Measurements from ENCODE around the gene VSIG10L2. TPM values are rescaled to one million over a fixed set of nuclear protein-coding genes. Genes with fewer than 3 reads are reported as not detected.
"Not testable (repeated sequence)": the region's sequence is repeated elsewhere in the genome, so short reads cannot be mapped to it uniquely, and the experiment has no call there.

VSIG10L2 gene
- 0.30 TPM for total RNA-seq
- long read RNA-seq = 0 reads

DNA sequence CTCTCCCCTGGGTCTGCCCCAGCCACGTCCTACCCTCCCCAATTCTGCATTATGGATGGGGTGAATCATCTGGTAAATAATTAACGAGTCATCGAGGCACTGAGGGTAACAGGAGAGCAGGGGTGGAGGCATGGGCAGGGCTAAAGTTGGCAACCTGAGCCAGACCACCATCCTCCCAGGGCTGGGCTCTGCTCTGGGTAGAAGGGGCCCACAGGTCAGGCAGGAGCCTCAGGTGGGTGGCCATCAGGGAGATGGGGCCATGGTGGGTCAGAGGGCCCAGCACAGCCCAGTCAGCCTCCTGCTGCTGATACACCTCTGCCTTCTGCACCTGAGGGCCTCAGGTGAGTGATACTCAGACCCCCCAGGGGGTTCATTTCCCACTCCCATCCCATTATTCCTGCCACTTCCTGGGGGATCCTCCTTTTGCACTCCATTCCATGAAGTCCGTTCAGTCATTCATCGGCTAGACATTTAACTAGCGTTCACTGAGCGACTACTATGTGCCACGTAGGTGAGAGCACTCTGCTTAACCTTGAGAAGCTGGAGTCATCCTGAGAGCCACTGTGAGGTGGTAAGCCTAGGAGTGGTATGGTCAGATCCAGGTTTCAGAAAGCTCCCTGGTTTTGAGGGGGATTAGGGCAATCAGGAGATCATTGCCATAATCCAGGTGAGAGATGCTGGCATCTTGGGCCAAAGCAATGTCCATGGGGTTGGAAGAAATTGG, at the start of gene VSIG10L2:
VSIG10L2 (plus strand) TSS at position 248 of the 724 bp plus-strand sequence; CDS start at position 260, 12 bp downstream.
- DNase-seq (ENCODE audit: missing footprints) = no peak
- no peak for ATAC-seq
- intact Hi-C loops (cut with DNase I) = no loop called here

DNA sequence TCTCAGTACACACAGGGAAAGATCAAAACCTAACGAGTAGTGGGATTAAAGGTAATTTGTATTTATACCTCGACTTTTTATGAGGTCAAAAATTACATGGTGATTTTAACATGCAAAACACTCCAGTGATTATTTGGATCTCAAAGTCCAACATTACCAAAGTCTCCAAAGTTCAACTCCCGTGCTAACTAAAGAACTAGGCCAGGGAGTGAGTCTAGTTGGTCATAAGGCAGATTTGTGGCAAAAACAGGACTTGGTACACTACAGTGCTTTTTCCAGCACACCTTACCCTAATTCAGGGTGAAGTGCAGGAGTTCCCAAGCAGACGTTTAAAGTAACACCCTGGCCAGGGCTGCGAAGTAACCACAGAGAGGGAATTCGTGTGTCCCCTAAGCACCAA, 44.0 kb upstream of the VSIG10L2 start:
- DNase-seq (ENCODE audit: missing footprints) = no peak
- ATAC-seq = no peak
- intact Hi-C loops (cut with DNase I) = loop anchor here (1.0 to 10.0 kb wide), 2 partner anchors 13 to 363 kb away; partner anchors contain the start of genes FOXRED1 and SRPRA

DNA sequence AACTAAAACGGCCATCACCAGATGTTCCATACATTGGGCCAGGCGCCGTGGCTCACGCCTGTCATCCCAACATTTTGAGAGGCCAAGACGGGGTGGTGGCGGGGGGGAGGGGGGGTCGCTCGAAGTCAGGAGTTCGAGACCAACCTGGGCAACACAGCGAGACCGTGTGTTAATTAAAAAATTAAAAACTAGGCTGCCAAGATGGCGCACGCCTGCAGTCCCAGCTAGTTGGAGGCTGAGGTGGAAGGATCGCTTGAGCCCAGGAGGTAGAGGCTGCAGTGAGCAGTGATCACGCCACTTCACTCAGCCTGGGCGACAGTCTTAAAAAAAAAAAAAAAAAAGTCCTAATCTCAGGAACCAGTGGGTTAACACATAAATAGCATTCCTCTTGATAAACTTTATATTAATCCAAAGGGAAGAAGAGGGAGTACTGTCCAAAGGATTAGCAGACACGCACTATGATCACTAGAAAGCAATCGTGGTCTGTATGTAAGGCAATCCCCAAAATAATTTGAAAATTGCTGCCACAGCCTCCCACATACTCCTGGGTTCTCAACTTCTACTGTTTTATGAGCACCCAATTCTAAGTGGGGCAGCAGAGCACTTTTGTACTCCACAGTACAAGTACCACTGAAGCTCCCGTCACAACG, 43.4 kb upstream of the VSIG10L2 start:
- DNase-seq (ENCODE audit: missing footprints) = no peak
- intact Hi-C loops (cut with DNase I) = loop anchor here (1.0 to 10.0 kb wide), 2 partner anchors 13 to 362 kb away; partner anchors contain the start of genes FOXRED1 and SRPRA
- ATAC-seq = no peak

DNA sequence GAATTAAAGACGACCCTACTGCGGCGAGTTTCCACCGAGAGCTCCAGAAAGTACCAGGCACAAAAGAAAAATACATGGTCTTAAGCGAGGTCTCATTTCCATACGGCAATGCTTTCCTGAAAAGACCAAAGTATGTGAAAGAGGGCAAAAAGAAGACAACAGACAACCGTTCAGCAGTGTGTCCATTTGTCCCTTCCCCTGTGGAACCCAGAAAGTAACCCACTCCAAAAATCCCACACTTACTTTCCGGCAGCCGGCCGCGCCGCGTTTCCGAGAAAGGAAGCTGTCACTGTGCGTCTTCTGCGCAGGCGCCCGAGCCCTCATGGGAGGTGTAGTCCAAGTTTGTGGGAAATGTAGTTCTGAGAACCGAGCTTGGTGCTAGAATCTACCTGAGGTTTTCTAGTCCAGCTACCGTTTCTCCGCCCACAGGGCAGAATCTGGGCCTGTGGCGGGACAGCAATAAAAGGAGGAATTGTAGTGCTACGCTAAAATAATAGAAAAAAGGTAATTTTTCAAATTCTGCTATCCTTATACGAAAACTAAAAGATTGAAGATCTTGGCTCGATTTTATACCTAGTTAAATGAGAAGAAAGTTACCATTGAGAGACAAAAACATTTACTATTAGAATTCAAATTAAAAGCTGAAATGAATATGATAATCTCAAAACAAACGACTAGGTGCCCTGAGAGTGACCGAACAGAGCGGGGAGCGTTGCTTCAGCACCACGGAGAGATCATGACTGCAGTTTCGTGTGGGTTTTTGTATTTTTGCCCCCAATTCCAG, 42.7 kb upstream of the VSIG10L2 start, which contains the start of gene PUS3:
PUS3 (minus strand) TSS at position 280 of the 784 bp plus-strand sequence. CDS start 6,922 bp downstream, outside the sequence.
- peak; percentile 95 for ATAC-seq
- intact Hi-C loops (cut with DNase I) = loop anchor here (1.0 to 10.0 kb wide), 2 partner anchors 14 to 362 kb away; partner anchors contain the start of genes FOXRED1 and SRPRA

DNA sequence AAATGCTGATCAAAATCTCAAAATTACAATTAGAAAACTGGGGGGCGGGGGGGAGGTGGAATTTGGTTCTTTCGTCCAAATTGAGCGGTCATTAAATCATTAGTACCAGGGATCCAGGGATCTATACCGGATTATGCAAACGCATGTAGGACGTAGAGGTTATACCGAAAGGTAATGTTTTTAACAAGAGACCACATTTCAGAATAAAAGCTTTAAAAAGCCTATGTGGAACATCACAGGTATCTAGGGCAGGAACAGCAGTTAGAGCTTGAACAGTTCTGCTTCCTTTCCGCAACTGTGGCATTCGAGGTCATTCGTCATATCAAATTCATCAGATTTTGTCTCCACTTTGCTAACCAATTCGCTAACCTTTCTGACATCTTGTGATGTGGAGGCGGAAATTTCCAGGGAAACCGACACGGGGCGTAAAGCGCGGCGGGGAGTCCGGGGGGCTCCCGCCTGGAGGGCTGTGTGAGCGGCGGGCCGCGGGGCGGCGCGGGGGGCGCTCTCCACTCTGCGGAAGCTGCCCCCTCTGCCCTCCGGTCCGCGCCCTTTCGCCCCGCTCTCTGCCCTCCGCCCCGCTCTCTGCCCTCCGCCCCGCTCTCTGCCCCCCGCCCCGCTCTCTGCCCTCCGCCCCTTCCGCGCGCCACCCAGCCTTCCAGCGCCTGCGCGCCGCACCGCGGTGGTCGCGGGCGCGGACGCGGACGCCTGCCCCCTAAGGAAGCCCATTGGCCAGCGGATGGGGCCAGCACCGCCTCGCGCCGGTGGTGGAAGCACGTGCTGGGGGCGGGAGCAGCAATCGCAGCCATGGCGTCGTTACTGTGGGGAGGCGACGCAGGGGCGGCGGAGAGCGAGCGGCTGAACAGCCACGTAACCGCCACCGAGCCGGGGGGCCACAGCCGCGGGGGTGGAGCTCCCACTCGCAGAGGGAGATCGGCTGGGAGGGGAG, 41.9 kb upstream of the VSIG10L2 start, which contains the start of gene DDX25:
DDX25 (plus strand) TSS at position 798 of the 949 bp plus-strand sequence; CDS start at position 808, 10 bp downstream.
- DNase-seq (ENCODE audit: missing footprints) = no peak
- ATAC-seq = no peak
- intact Hi-C loops (cut with DNase I) = loop anchor here (10.0 kb wide), 1 partner anchor 361 kb away; the partner anchor contains the start of genes FOXRED1 and SRPRA

More for the DNA sequence above, 42.7 kb upstream of the VSIG10L2 start, which contains the start of gene PUS3:
- peak; percentile 96 for DNase-seq (ENCODE audit: missing footprints)

DNA sequence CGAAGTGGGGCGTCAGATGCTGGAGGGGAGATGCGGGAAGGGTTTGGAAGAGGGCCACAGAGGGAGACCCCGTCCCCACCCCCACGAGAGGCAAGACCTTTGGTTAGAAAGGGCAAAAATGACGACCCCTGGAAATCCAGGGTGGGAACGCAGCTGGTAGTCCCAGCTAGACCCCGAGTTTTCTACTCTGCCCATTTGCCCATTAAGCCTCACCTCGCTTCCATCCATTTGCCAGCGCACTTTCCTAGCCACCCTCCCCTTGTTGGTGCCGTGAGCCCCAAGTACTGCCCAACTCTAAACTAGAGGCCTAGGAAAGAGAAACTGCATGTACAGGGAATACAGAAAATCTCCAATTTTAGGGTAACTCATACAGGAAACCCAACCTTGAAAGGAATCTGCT, 41.2 kb upstream of the VSIG10L2 start:
- no peak for ATAC-seq
- intact Hi-C loops (cut with DNase I) = loop anchor here (10.0 kb wide), 1 partner anchor 360 kb away; the partner anchor contains the start of genes FOXRED1 and SRPRA

DNA sequence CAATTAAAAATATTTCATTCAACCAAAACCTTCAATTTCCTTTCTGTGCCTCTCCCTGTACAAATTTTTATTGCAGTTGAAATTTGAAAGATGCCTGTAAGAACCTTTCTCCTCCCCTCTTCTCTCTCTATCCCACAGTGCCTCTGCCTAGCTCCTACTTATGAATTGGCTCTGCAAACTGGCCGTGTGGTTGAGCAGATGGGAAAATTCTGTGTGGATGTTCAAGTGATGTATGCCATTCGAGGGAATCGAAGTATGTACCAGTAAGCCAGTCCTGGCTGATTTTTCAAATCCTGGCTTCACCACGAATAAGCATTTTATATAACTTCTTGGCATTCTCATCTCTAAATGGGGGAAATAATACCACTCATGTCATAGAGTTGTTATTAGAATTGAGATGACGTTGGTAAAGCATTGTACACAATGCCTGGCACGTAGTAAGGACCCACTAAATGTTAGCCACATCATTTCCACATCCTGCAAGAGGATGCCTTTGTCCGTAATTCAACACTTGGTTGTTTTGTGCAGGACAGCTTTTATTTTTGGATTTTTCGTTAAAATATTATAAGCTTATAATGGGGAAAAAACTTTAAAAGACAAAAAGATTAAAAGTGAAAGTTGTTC, 35.5 kb upstream of the VSIG10L2 start:
- intact Hi-C loops (cut with DNase I) = no loop called here
- ATAC-seq (no peak), DNase-seq (ENCODE audit: missing footprints) (no peak)

More for the DNA sequence above, 41.2 kb upstream of the VSIG10L2 start:
- no peak for DNase-seq (ENCODE audit: missing footprints)

DNA sequence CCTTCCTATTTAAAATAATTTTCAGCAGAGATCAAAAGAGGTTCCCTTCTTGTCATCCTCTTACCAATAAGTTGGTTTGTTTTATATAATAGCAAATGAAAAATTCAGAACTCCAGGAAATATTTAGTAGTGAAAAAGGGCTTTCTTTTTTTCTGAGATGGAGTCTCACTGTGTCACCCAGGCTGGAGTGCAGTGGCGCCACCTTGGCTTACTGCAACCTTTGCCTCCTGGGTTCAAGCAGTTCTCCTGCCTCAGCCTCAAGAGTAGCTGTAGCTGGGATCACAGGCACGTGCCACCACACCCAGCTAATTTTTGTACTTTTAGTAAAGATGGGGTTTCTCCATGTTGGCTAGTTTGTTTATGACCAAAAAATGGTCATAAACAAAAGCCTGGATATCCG, 31.2 kb upstream of the VSIG10L2 start:
- DNase-seq (ENCODE audit: missing footprints); ATAC-seq; intact Hi-C loops (cut with DNase I): not testable (repeated sequence)

DNA sequence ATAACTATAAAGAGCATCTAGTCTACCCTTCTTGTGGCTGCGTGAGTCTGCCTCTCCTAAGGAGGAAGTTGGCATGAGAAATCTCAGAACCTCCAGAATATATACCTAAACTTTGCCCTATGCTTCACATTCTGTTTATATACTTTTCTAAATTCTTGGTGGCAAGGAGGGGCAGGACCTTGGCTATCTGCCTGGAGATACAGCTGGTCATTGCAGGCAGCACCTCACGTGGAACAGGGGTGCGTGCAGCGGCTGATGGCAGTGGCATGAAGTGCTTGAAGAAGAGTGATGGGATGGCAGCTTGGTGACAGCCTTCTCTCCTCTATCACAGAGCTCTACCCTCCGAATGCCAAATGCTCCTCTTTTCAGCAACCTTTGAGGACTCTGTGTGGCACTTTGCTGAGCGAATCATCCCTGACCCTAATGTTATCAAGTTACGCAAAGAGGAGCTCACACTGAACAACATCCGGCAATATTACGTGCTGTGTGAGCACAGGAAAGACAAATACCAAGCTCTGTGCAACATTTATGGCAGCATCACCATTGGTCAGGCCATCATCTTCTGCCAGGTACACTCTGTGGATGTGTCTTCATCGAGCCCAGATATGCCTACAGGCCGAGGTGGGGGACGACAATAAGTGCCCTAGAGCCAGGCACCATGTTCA, 29.0 kb upstream of the VSIG10L2 start:
- intact Hi-C loops (cut with DNase I) = no loop called here
- ATAC-seq (no peak), DNase-seq (ENCODE audit: missing footprints) (no peak)

DNA sequence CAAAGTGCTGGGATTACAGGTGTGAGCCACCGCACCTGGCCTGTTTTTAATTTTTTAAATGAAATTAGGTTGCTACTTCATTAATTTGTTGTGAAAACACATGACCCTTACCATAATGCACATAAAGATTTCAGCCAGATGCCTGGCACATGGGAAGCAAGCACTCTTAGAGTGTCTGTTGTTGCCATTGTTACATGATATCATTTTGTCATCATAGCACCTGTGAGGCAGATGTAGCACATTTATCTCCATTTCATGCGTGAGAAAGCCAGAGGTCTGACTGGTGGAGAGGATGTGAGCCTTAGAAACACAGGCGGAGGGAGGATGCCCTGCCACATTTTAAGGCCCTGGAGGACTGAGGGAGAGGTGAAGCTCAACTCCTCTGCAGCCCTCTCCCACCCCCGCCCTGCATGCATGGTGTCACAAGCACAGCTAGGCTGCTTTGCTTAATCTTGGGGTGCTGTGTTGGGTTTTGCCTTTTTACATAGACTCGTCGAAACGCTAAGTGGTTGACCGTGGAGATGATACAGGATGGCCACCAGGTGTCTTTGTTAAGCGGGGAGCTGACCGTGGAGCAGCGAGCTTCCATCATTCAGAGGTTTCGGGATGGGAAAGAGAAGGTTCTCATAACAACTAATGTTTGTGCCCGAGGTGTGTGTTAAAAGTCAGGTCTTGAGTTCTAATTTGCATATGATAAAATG, 27.6 kb upstream of the VSIG10L2 start:
- no peak for DNase-seq (ENCODE audit: missing footprints)
- no peak for ATAC-seq
- intact Hi-C loops (cut with DNase I) = no loop called here

DNA sequence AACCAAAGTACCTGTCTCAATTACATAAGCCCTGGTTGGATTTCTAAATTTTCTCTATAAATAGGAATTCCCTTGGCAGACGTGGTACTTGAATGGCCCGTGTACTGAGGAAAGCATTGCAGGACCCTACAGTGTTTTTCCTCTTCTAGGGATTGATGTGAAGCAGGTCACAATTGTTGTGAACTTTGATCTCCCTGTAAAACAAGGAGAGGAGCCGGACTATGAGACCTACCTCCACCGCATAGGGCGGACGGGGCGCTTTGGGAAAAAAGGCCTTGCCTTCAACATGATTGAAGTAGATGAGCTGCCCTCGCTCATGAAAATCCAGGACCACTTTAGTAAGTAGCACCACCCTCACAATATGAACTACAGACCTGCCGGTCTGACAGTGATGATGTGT, 24.8 kb upstream of the VSIG10L2 start:
- intact Hi-C loops (cut with DNase I) = no loop called here
- DNase-seq (ENCODE audit: missing footprints) (no peak), ATAC-seq (no peak)

DNA sequence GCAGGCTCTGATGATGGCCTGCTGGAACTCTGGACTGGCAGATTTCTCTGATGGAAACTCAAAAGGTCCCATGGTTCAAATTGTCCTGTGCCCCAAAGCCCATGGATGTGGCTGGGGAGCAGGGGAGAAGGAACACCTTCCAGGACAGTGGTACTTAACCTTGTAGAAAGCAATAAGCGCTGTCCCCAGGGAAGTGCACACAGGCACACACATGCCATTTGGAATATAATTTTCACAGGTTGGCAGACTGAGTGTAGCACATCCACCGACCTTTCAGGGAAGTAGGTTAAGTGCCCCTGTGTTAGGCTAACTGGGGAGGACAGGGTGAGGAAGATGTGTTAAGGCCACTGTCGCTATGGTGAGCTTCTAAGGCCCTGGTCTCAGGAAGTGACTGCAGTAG, 23.7 kb upstream of the VSIG10L2 start:
- intact Hi-C loops (cut with DNase I) = no loop called here
- DNase-seq (ENCODE audit: missing footprints) = no peak

DNA sequence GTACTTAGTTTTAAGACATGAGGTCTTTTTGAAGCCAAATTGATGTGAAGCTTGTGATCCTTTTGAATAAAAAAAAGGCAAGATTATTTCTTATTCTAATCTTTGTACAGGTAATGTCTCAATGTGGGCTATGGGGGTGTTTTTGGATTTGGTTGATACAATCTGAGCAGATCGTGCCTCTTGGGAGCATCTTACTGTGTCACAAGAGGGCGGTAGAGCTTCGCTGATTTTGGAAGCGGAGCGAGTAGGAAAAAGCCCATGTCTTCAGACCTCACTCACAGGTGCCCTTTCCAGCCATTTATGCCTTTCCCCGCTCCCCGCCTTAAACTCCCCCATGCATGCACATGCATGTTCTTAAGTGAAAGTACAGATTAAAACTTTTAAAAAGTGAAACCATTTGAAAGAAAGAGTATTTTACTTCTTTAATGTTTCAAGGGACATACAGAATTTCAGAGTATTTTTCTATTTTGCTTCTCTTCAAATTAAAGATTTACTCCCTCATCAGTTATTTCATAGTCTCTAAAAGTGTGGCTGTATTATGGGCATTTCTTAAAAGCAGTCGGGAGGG, 22.7 kb upstream of the VSIG10L2 start:
- intact Hi-C loops (cut with DNase I) = loop anchor here (1.0 kb wide), 1 partner anchor 271 kb away; no protein-coding TSS in a partner anchor
- ATAC-seq (peak; percentile 82), DNase-seq (ENCODE audit: missing footprints) (no peak)

More for the DNA sequence above, 23.7 kb upstream of the VSIG10L2 start:
- ATAC-seq = no peak

DNA sequence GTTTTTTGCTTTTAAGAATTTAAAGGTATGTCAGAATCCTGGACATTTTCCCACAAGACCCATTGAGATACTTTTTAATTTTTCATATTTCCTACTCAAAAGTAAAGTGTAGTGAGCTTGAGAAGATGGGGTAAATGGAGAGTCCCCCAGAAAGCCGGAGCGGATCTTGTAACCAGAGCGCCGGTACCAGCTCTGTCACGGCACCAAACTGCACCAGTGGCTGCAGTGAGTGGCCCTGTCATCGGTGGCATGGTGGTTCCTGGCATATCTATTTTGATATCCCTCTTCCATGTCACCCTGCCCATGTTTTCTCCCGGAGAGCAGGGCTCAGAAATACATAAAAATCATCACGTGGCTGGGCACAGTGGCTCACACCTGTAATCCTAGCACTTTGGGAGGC, 22.2 kb upstream of the VSIG10L2 start:
- intact Hi-C loops (cut with DNase I) = loop anchor here (1.0 kb wide), 1 partner anchor 271 kb away; no protein-coding TSS in a partner anchor
- DNase-seq (ENCODE audit: missing footprints) = no peak
- ATAC-seq = no peak

DNA sequence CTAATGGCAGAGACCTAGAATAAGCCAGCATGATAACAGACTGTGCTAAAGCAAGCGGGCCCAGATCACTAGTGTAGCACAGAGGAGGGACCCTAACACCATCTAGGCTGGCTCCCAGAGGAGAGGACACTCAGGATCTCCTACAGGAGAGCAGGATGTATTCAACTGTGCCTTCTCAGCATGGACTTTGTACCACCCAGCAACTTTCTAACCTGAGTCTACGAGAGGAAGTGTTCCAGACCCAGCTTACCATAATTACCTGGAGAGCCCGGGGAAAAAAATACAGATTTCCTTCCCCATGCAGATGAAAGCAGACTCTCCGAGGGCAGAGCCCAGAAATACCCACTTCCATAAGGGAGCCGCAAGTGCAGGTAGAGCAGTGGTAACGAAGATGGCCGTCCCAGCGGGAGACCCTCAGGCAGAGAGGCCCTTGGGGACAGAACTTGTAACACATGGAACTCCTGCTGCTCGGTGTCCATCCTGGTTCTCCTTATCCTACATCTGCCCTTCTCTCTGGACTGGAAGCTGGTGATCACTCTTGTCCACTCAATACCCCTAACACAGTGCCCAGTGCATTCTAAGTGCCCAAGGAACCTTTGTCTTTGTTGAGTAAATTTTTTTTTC, 21.3 kb upstream of the VSIG10L2 start:
- DNase-seq (ENCODE audit: missing footprints) = no peak
- intact Hi-C loops (cut with DNase I) = no loop called here
- no peak for ATAC-seq

Measured in Right ventricle myocardium inferior (tissue), 1 donor.